Duodenal mucosa (tissue), 2 donors: Measurements from ENCODE around the gene TPRX1.
"Not testable (repeated sequence)": the region's sequence is repeated elsewhere in the genome, so short reads cannot be mapped to it uniquely, and the experiment has no call there.

Experiments
- H3K27ac ChIP-seq: one replicate; pipeline ENCODE4 v1.7.0; 2013; ENCODE audit warnings: low read depth, low read length
- H3K27me3 ChIP-seq, 2 donors: one replicate each; pipeline ENCODE4 v1.7.0; 2013; ENCODE audit warnings: low read length in 2 of 2, control low read depth in 1 of 2; ENCODE audit not compliant: insufficient read depth in 2 of 2, control insufficient read depth in 1 of 2
- H3K36me3 ChIP-seq, 2 donors: one replicate each; pipeline ENCODE4 v1.7.0; 2013; ENCODE audit warnings: low read length in 2 of 2, control low read depth in 1 of 2; ENCODE audit not compliant: insufficient read depth in 2 of 2, control insufficient read depth in 1 of 2
- H3K4me1 ChIP-seq, 2 donors: one replicate each; pipeline ENCODE4 v1.7.0; 2013; ENCODE audit warnings: low read length in 2 of 2, control low read depth in 1 of 2; ENCODE audit not compliant: insufficient read depth in 2 of 2, control insufficient read depth in 1 of 2
- H3K4me3 ChIP-seq, 2 donors: one replicate each; pipeline ENCODE4 v1.7.0; 2013; ENCODE audit warnings: low read length in 2 of 2, low read depth in 1 of 2
- H3K9ac ChIP-seq, 2 donors: one replicate each; pipeline ENCODE4 v1.7.0; 2013; ENCODE audit warnings: low read length in 2 of 2, low read depth in 1 of 2
- H3K9me3 ChIP-seq, 2 donors: one replicate each; pipeline ENCODE4 v1.7.0; 2013; ENCODE audit warnings: low read length in 2 of 2, control low read depth in 1 of 2; ENCODE audit not compliant: control insufficient read depth in 1 of 2

The TPRX1 gene

GRCh38 chr19:47803671-47804070, 680 bp downstream of the TPRX1 start:
- not testable (repeated sequence) for H3K4me1 ChIP-seq, H3K9ac ChIP-seq, H3K36me3 ChIP-seq, H3K27ac ChIP-seq, H3K4me3 ChIP-seq, H3K27me3 ChIP-seq, H3K9me3 ChIP-seq

DNA sequence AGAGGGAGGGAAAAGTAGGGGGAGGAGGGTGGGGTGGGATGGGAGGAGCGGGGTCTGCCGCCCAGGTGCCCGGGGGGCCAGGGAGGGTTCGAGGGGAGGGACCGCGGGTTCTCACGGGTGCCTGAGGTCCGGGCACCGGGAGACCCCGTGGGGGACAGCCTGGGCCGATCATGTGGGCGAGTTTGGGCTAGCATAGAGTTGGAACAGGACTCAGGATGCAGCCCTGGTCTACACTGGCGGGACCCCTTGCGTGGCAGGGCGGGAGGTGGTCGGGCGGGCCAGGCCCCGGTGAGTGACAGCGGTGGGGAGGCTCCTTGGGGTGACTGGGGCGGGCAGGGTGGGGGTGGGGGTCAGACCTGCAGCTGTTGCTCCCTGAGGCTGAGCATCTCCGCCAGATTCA, 1.2 kb downstream of the TPRX1 start:
- not testable (repeated sequence) for H3K27ac ChIP-seq, H3K4me3 ChIP-seq, H3K27me3 ChIP-seq, H3K9ac ChIP-seq, H3K9me3 ChIP-seq, H3K4me1 ChIP-seq, H3K36me3 ChIP-seq

DNA sequence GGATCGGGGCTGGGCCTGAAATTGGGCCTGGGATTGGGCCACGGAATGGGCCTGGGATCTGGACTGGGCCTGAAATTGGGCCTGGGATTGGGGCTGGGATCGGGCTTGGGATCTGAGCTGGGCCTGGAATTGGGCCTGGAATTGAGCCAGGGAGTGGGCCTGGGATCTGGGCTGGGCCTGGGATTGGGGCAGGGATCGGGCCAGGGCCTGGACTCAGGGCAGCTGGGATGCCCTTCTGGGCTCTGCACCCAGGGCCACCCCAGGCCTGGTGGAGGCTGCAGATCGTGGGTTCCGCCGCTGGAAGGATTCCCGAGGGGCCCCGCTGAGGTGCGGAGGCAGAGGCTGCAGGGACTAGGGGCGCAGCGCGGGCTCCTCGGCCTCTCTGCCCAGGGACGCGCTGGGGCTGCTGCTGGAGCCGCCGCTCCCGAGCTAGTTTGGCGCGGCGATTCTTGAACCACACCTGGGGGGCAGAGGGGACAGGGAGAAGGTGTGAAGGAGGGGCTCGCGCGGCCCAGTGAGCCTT, 1.8 kb downstream of the TPRX1 start:
- H3K27me3 ChIP-seq = peaks cover 0 to 5% of the 10 kb centered on the region in 2 donors
- H3K4me3 ChIP-seq = no peak overlapping the region
- no peak overlapping the region for H3K9ac ChIP-seq
- H3K4me1 ChIP-seq = no peaks in the 10 kb centered on the region
- H3K36me3 ChIP-seq = no peaks in the 10 kb centered on the region
- H3K27ac ChIP-seq = no peak overlapping the region
- no peaks in the 10 kb centered on the region for H3K9me3 ChIP-seq

GRCh38 chr19:47801270-47801669, 3.1 kb downstream of the TPRX1 start:
- H3K4me1 ChIP-seq = no peaks in the 10 kb centered on the region
- no peak overlapping the region for H3K4me3 ChIP-seq
- H3K9me3 ChIP-seq = no peaks in the 10 kb centered on the region
- peaks cover 0 to 5% of the 10 kb centered on the region in 2 donors for H3K27me3 ChIP-seq
- no peaks in the 10 kb centered on the region for H3K36me3 ChIP-seq
- H3K9ac ChIP-seq = no peak overlapping the region
- H3K27ac ChIP-seq = no peak overlapping the region

DNA sequence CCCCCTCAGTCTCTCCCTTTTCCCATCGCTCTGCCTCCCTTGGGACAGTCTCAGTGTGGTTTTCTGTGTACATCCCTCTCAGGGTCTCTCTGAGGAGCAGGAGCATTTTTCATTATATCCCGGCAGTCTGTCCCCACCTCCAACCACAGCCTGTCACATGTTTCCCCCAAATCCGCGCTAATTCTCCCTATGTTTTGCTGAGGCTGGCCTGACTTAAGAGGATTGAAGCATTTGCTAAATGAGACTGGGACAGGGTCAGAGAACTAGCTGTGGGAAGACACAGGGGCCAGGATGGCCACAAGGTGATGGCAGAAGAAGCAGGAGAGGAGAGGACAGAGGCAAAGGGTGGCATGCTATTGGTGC, 5.5 kb downstream of the TPRX1 start:
- Histone ChIP-seq H3K4me3 (no peak overlapping the region), H3K9me3 (no peaks in the 10 kb centered on the region), H3K4me1 (no peaks in the 10 kb centered on the region), H3K9ac (no peak overlapping the region), H3K27me3 (peaks cover 0 to 5% of the 10 kb centered on the region in 2 donors), H3K36me3 (no peaks in the 10 kb centered on the region), H3K27ac (no peak overlapping the region)

DNA sequence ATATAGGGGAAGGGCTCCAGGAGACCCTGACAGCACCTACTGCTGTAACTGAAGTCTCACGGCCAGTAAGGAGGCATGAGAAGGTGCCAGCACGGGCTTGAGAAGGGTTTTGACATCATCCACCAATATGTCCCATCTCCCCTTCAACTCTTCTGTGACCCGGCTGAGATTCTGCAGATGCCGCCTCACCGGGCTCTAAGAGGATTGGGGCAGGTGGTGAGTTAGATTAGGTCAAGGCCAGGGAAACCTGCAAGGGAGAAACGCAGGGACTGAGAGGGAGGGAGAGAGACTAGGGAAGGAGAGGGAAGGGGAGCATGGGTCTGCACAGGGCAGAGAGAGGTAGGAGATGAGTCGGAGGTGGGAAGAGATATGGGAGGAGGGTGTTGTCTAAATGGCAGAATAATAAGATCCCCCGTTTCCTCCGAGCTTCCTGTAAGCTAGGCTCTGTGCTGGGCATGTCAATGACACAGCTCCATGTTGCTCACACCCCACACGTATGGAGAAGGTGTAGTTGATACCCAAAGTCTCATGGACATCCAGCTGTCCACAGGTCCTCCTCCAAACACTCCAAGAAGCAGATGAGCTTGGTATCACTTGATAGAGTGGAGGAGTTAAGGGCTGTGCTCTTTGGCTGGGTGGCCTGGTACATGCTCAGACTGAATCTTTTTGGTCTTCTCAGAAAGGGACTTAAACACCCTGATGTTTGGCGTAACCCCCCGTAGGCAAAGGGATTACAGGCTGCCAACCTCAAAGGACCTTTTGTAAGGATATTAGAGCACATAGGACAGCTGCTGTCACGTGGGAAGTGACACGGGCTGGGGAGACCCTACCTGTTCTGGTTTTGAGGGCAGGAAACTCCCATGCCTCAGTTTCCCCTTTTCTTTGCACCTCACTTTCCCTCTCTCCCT, 6.1 kb downstream of the TPRX1 start:
- peaks cover 0 to 5% of the 10 kb centered on the region in 2 donors for H3K27me3 ChIP-seq
- no peak overlapping the region for H3K4me3 ChIP-seq
- no peaks in the 10 kb centered on the region for H3K36me3 ChIP-seq
- no peak overlapping the region for H3K9ac ChIP-seq
- no peak overlapping the region for H3K27ac ChIP-seq
- H3K4me1 ChIP-seq = no peaks in the 10 kb centered on the region
- no peaks in the 10 kb centered on the region for H3K9me3 ChIP-seq

- Histone ChIP-seq H3K9me3 (peaks cover 0 to 4% of the 10 kb centered on the region in 2 donors), H3K27ac (no peak overlapping the region), H3K4me1 (no peaks in the 10 kb centered on the region), H3K27me3 (peaks cover 0 to 5% of the 10 kb centered on the region in 2 donors), H3K9ac (no peak overlapping the region), H3K4me3 (no peak overlapping the region), H3K36me3 (no peaks in the 10 kb centered on the region)
Measured at GRCh38 chr19:47796785-47797184, 7.6 kb downstream of the TPRX1 start.

GRCh38 chr19:47794526-47794925, 9.8 kb downstream of the TPRX1 start:
- H3K27ac ChIP-seq = no peak overlapping the region
- no peaks in the 10 kb centered on the region for H3K4me1 ChIP-seq
- H3K27me3 ChIP-seq = peaks cover 0 to 5% of the 10 kb centered on the region in 2 donors
- H3K4me3 ChIP-seq = no peak overlapping the region
- H3K36me3 ChIP-seq = no peaks in the 10 kb centered on the region
- peaks cover 0 to 4% of the 10 kb centered on the region in 2 donors for H3K9me3 ChIP-seq
- H3K9ac ChIP-seq = no peak overlapping the region

- Histone ChIP-seq H3K4me1 (no peaks in the 10 kb centered on the region), H3K9ac (no peak overlapping the region), H3K27me3 (no peaks in the 10 kb centered on the region), H3K4me3 (no peak overlapping the region), H3K9me3 (peaks cover 0 to 4% of the 10 kb centered on the region in 2 donors), H3K27ac (no peak overlapping the region), H3K36me3 (no peaks in the 10 kb centered on the region)
Measured at GRCh38 chr19:47792616-47793015, 11.7 kb downstream of the TPRX1 start.

DNA sequence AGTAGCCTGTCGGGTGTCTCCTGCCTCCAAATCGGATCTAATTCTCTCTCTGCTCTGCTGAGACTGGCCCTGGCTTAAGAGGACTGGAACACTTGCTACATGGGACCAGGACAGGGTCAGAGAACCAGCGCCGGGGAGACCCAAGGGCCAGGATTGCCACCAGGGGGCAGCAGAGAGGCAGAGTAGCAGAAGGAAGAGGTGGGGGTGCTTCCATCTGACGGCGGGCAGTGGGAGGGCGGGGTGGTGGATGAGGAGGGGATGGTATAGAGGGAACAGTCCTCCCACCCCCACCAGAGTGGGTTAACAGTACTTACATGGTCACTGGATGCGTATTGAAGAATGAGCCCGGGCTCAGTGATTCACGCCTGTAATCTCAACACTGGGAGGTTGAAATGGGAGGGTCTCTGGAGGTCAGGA, 13.9 kb downstream of the TPRX1 start:
- Histone ChIP-seq H3K4me3 (no peak overlapping the region), H3K27ac (no peak overlapping the region), H3K27me3 (no peaks in the 10 kb centered on the region)

More for the DNA sequence above, 13.9 kb downstream of the TPRX1 start:
- H3K9me3 ChIP-seq = peaks cover 0 to 4% of the 10 kb centered on the region in 2 donors
- H3K36me3 ChIP-seq = peaks cover 0 to 14% of the 10 kb centered on the region in 2 donors
- no peak overlapping the region for H3K9ac ChIP-seq
- H3K4me1 ChIP-seq = no peaks in the 10 kb centered on the region
